GM12878 (cell line): ENCODE data around the gene SP3. TPM values are rescaled to one million over a fixed set of nuclear protein-coding genes. Genes with fewer than 3 reads are reported as not detected.

Source experiments
- ATAC-seq: fragments of 200-7000 bp; cut with Tn5 transposase; 3 replicates; pipeline ENCODE4 v1.9.1; 2020; ENCODE audit warnings: mild to moderate bottlenecking, moderate library complexity
- BruUV-seq: library from RNA; stranded (reverse); fragments of 400-500 nt; replicated peaks from 2 replicates; lab custom pipeline; 2021; lab: Mats Ljungman, UMichigan
- CTCF ChIA-PET: fragments of 300-600 bp; sonication (Branson Sonifier 250); formaldehyde crosslinking; extraction: SDS; loops from one replicate; lab custom pipeline; 2021; ENCODE audit warnings: inconsistent platforms; lab: Yijun Ruan, JAX
- POLR2A ChIA-PET: fragments of 350-600 bp; formaldehyde crosslinking; extraction: SDS; loops from one replicate; lab custom pipeline; 2021; ENCODE audit warnings: inconsistent platforms; lab: Charles Lee
- RAD21 ChIA-PET: fragments of 300-600 bp; sonication (Branson Sonifier 250); formaldehyde crosslinking; loops from one replicate; lab custom pipeline; 2023; ENCODE audit warnings: antibody characterized with exemption; ENCODE audit not compliant: unreplicated experiment; lab: Charles Lee
- SMC1A ChIA-PET: fragments of 300-600 bp; sonication (Branson Sonifier 250); formaldehyde crosslinking; loops from one replicate; lab custom pipeline; 2023; ENCODE audit not compliant: unreplicated experiment, uncharacterized antibody; lab: Charles Lee
- DNase-seq: peaks from one replicate; pipeline ENCODE4 v3.0.0-alpha.2; 2011; ENCODE audit warnings: low read depth, low spot score
- FAIRE-seq: peaks from 3 replicates; lab custom pipeline; 2011; peaks lifted over from hg19 to GRCh38; lab: Jason Lieb, UNC
- H2AFZ ChIP-seq: 2 replicates; pipeline ENCODE4 v1.6.0; 2011; ENCODE audit warnings: low read depth, low read length, control low read depth; ENCODE audit not compliant: control insufficient read depth
- H3K27ac ChIP-seq: 2 replicates; pipeline ENCODE4 v1.5.1; 2011; ENCODE audit warnings: control low read depth; ENCODE audit not compliant: control insufficient read depth, insufficient read depth
- H3K27me3 ChIP-seq, 2 experiments: replicated peaks in 1 of 2; 2 replicates each; pipeline versions ENCODE4 v1.6.0 to v1.6.1; 2011; ENCODE audit warnings: low read length in 1 of 2; ENCODE audit not compliant: control insufficient read depth in 2 of 2, insufficient read depth in 2 of 2
- H3K36me3 ChIP-seq, 2 experiments: 2 replicates each; pipeline ENCODE4 v1.5.1; 2011; ENCODE audit warnings: low read length in 1 of 2; ENCODE audit not compliant: control insufficient read depth in 2 of 2, insufficient read depth in 2 of 2
- H3K4me1 ChIP-seq: 2 replicates; pipeline ENCODE4 v1.6.1; 2011; ENCODE audit warnings: mild to moderate bottlenecking, low read length, moderate library complexity, mixed read lengths; ENCODE audit not compliant: control insufficient read depth, insufficient read depth
- H3K4me2 ChIP-seq: 2 replicates; pipeline ENCODE4 v1.6.0; 2011; ENCODE audit warnings: control low read depth; ENCODE audit not compliant: control insufficient read depth, insufficient read depth
- H3K4me3 ChIP-seq: fragments of 200-600 bp; sonication (generic); 2 replicates; pipeline ENCODE4 v1.5.1; 2016
- H3K79me2 ChIP-seq: 2 replicates; pipeline ENCODE4 v1.6.0; 2011; ENCODE audit warnings: low read length; ENCODE audit not compliant: control insufficient read depth, insufficient read depth
- H3K9ac ChIP-seq: 2 replicates; pipeline ENCODE4 v1.8.0; 2011; ENCODE audit warnings: low read length, control low read depth, mixed read lengths; ENCODE audit not compliant: control insufficient read depth, insufficient read depth
- H3K9me3 ChIP-seq: replicated peaks from 3 replicates; pipeline ENCODE4 v1.5.1; 2011; ENCODE audit warnings: mild to moderate bottlenecking, low read length; ENCODE audit not compliant: control insufficient read depth, insufficient read depth
- H4K20me1 ChIP-seq: 2 replicates; pipeline ENCODE4 v1.6.0; 2011; ENCODE audit not compliant: control insufficient read depth, insufficient read depth
- ASH2L ChIP-seq: fragments of 300-600, 200-600 bp; sonication (generic); IDR thresholded peaks from 2 replicates; pipeline ENCODE4 v1.6.1; 2017; ENCODE audit warnings: low read depth, mild to moderate bottlenecking, borderline replicate concordance
- ATF7 ChIP-seq: fragments of 450-650 bp; IDR thresholded peaks from 2 replicates; pipeline ENCODE4 v1.6.1; 2016; ENCODE audit warnings: low read depth, mild to moderate bottlenecking
- BACH1 ChIP-seq: fragments of 450-650 bp; IDR thresholded peaks from 2 replicates; pipeline ENCODE4 v1.6.1; 2017; ENCODE audit warnings: mild to moderate bottlenecking, borderline replicate concordance
- BCL11A ChIP-seq: IDR thresholded peaks from 2 replicates; pipeline ENCODE4 v1.6.1; 2011; ENCODE audit warnings: low read depth, low read length
- BHLHE40 ChIP-seq, 2 experiments: fragments of 450-650 bp in 1 of 2; IDR thresholded peaks; 2 replicates each; pipeline ENCODE4 v1.6.1; 2011 to 2017; ENCODE audit warnings: low read depth in 2 of 2, borderline replicate concordance in 1 of 2, improper control_type of control experiment in 1 of 2, low read length in 1 of 2, mild to moderate bottlenecking in 1 of 2
- BMI1 ChIP-seq: fragments of 450-650 bp; IDR thresholded peaks from 2 replicates; pipeline ENCODE4 v1.6.1; 2016; ENCODE audit warnings: mild to moderate bottlenecking, moderate library complexity, borderline replicate concordance
- CREM ChIP-seq: IDR thresholded peaks from 2 replicates; pipeline ENCODE4 v1.6.1; 2014; ENCODE audit warnings: antibody characterized with exemption, low read depth
- DPF2 ChIP-seq: fragments of 450-650 bp; IDR thresholded peaks from 2 replicates; pipeline ENCODE4 v1.6.1; 2017; ENCODE audit warnings: mild to moderate bottlenecking
- EED ChIP-seq: sonication (generic); IDR thresholded peaks from 2 replicates; pipeline ENCODE4 v1.6.1; 2016; ENCODE audit warnings: antibody characterized with exemption, low read depth
- GABPA ChIP-seq: IDR thresholded peaks from 2 replicates; pipeline ENCODE4 v1.6.1; 2014; ENCODE audit warnings: antibody characterized with exemption, low read depth, mild to moderate bottlenecking, inconsistent platforms
- GATAD2B ChIP-seq: fragments of 450-650 bp; conservative IDR thresholded peaks from 2 replicates; pipeline ENCODE4 v1.6.1; 2017; ENCODE audit warnings: low read depth, mild to moderate bottlenecking, moderate library complexity
- IRF4 ChIP-seq: IDR thresholded peaks from 2 replicates; pipeline ENCODE4 v1.6.1; 2011; ENCODE audit warnings: low read depth, low read length
- MEF2B ChIP-seq: fragments of 450-650 bp; IDR thresholded peaks from 2 replicates; pipeline ENCODE4 v1.6.1; 2018; ENCODE audit warnings: mild to moderate bottlenecking, moderate library complexity; ENCODE audit not compliant: partially characterized antibody, poor library complexity, severe bottlenecking
- MXI1 ChIP-seq: fragments of 150-350 bp; IDR thresholded peaks from 2 replicates; pipeline ENCODE4 v1.6.1; 2011; ENCODE audit warnings: low read depth, mild to moderate bottlenecking, inconsistent platforms, low read length, improper control_type of control experiment
- NBN ChIP-seq: fragments of 450-650 bp; IDR thresholded peaks from 2 replicates; pipeline ENCODE4 v1.6.1; 2016
- NFIC ChIP-seq: IDR thresholded peaks from 2 replicates; pipeline ENCODE4 v1.6.1; 2012; ENCODE audit warnings: low read depth, mild to moderate bottlenecking, inconsistent platforms, low read length, moderate library complexity
- NR2C1 ChIP-seq: fragments of 450-650 bp; IDR thresholded peaks from 2 replicates; pipeline ENCODE4 v1.6.1; 2017; ENCODE audit warnings: antibody characterized with exemption, mild to moderate bottlenecking, moderate library complexity
- NR2F1 ChIP-seq: fragments of 450-650 bp; conservative IDR thresholded peaks from 2 replicates; pipeline ENCODE4 v1.6.1; 2017; ENCODE audit warnings: mild to moderate bottlenecking
- POU2F2 ChIP-seq: IDR thresholded peaks from 3 replicates; pipeline ENCODE4 v1.6.1; 2011; ENCODE audit warnings: low read depth, mild to moderate bottlenecking, low read length, borderline replicate concordance
- RAD21 ChIP-seq: IDR thresholded peaks from 2 replicates; pipeline ENCODE4 v1.6.1; 2011; ENCODE audit warnings: mild to moderate bottlenecking, low read depth, low read length, moderate library complexity; ENCODE audit not compliant: insufficient read depth
- RBBP5 ChIP-seq: fragments of 200-600 bp; sonication (generic); conservative IDR thresholded peaks from 2 replicates; pipeline ENCODE4 v1.6.1; 2016
- RELA ChIP-seq: fragments of 450-650 bp; IDR thresholded peaks from 2 replicates; pipeline ENCODE4 v1.8.0; 2014; ENCODE audit warnings: borderline replicate concordance; ENCODE audit not compliant: partially characterized antibody
- SPI1 ChIP-seq: IDR thresholded peaks from 2 replicates; pipeline ENCODE4 v1.6.1; 2011; ENCODE audit warnings: low read depth, mild to moderate bottlenecking, low read length, moderate library complexity, borderline replicate concordance; ENCODE audit not compliant: insufficient read depth
- STAT3 ChIP-seq: IDR thresholded peaks from 2 replicates; pipeline ENCODE4 v1.6.1; 2011; ENCODE audit warnings: low read depth, low read length, improper control_type of control experiment
- TCF3 ChIP-seq: IDR thresholded peaks from 2 replicates; pipeline ENCODE4 v1.6.1; 2012; ENCODE audit warnings: low read depth, mild to moderate bottlenecking, low read length, borderline replicate concordance; ENCODE audit not compliant: insufficient read depth
- WGBS: methylation state at CpG from one replicate; pipeline ENCODE4 v1.1.6; 2016; ENCODE audit warnings: low lambda C conversion rate; ENCODE audit not compliant: insufficient replicate concordance, insufficient coverage; ENCODE audit errors: missing lambda C conversion rate; 5-methylcytosine and 5-hydroxymethylcytosine counted together
- in situ Hi-C: fragments of 300-500 bp; cut with MboI; formaldehyde crosslinking; loops from 9 replicates; pipeline ENCODE4 v1.14.3; 2018; ENCODE audit warnings: mixed read lengths
- intact Hi-C: fragments of 100-400 bp; cut with micrococcal nuclease; formaldehyde crosslinking; loops from one replicate; pipeline ENCODE4 v1.14.2; 2022; ENCODE audit not compliant: unreplicated experiment
- polyA plus RNA-seq, 11 experiments: library from polyadenylated mRNA; depleted of rRNA in 4 of 11; unstranded in 6 of 11; stranded (reverse) in 5 of 11; fragments of >200 nt; fragmentation: Nextera tagmentation in 4 of 11; fragmentation: Illumina TruSeq in 1 of 11; extraction: Ambion mirVana in 4 of 11; extraction: Trizol in 1 of 11; gene quantifications; 1 replicate in 1 of 11; 2 replicates in 10 of 11; pipeline versions ENCODE4 v1.2.1 to v1.2.3, GENCODE V29; 2011 to 2016; ENCODE audit warnings: inconsistent platforms in 2 of 11, missing spikeins in 2 of 11, low read depth in 1 of 11
- total RNA-seq, 4 experiments: library from RNA; depleted of rRNA in 3 of 4; stranded (reverse); fragments of >200 nt in 3 of 4; fragmentation: Illumina TruSeq in 1 of 4; extraction: Trizol in 1 of 4; gene quantifications; 2 replicates each; pipeline versions ENCODE4 v1.2.1 to v1.2.3, GENCODE V29; 2013 to 2021
- TF ChIP-seq, protein P1 (sequence below): IDR thresholded peaks from 2 replicates; pipeline ENCODE4 v1.6.1; 2012; ENCODE audit warnings: low read length, inconsistent platforms

SP3 gene
- total and polyA plus RNA-seq, 10 of the 15 experiments (the other 5 are each of a cell fraction or from before 2014, with no cell fraction given), result 9.9 to 87.6 (median 52.4) TPM

DNA sequence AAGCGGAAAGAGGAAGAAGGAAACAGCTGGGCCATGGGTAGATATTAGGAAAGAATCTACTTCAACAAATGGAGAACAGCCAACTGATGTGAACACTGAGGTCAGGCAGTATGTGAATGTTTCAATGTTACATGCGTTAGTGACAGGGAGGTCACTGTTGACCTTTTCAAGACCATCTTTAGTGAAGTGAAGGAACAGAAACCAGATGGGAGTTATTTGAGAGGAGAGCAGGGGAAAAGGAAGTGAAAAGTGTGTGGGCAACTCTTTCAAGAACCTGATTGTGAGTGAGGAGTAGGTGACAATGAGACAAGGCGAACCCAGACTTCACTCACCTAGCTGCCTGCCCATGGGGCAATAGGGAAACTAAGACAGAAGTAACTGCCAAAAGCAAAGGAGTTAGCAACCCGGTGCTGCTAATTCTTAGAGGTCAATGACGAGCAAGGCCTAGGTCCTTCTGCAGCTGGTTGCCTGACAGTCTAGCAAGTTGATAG lies 67.0 kb downstream of the SP3 start:
- no TSS peak for BruUV-seq
- Histone ChIP-seq H3K9ac (peak overlapping the region; percentile 31; the same call in 1 of the 2 replicates), H3K4me1 (peaks cover 40% of the 10 kb centered on the region), H3K27me3 (no peaks in the 10 kb centered on the region), H2AFZ (peak overlapping the region; percentile 18; the same call in 1 of the 2 replicates), H3K4me2 (peak overlapping the region; percentile 81), H3K4me3 (peak overlapping the region; percentile 17; the same call in 1 of the 2 replicates), H3K36me3 (no peaks in the 10 kb centered on the region), H3K27ac (peak overlapping the region; percentile 78), H3K9me3 (peaks cover 4% of the 10 kb centered on the region), H4K20me1 (no peaks in the 10 kb centered on the region), H3K79me2 (no peaks in the 10 kb centered on the region)
- in situ Hi-C loops (no loop called here), intact Hi-C loops (loop anchor here (2.0 to 5.0 kb wide), 2 partner anchors 65 to 139 kb away; no protein-coding TSS in a partner anchor)
- ATAC-seq (peak; percentile 94), FAIRE-seq (peak; percentile 97), DNase-seq (peak; percentile 94)
- ChIA-PET POLR2A (interaction anchor here (0.7 kb wide), 1 partner anchor 605 kb away, joined by 3 read pairs; no protein-coding TSS in a partner anchor), RAD21 (interaction anchor here (1.1 to 1.6 kb wide), 4 partner anchors 24 to 443 kb away, joined by 3 to 4 read pairs (median 4); no protein-coding TSS in a partner anchor), SMC1A (interaction anchor here (0.6 to 1.5 kb wide), 10 partner anchors 9 to 1269 kb away, joined by 3 to 4 read pairs (median 3); no protein-coding TSS in a partner anchor), CTCF (interaction anchor here (0.9 to 1.1 kb wide), 3 partner anchors 12 to 64 kb away, joined by 3 read pairs; no protein-coding TSS in a partner anchor)
- 5% methylated on average over 5 of the region's 5 CpGs for WGBS
- TF ChIP-seq ATF7, result peak; percentile 86
- no peak for TF ChIP-seq MXI1
- TF ChIP-seq GATAD2B, result peak; percentile 67; the same call in 1 of the 2 replicates
- no peak for TF ChIP-seq RELA
- TF ChIP-seq DPF2, result peak; percentile 87
- peak; percentile 96 for TF ChIP-seq SPI1
- TF ChIP-seq STAT3, result peak; percentile 90
- TF ChIP-seq NR2C1, result peak; percentile 44; the same call in 1 of the 2 replicates
- peak; percentile 94 for TF ChIP-seq NBN
- TF ChIP-seq RBBP5, result 0 out of 2 replicates have a peak, but pooled peaks have one; percentile 23
- TF ChIP-seq RAD21, result no peak
- peak; percentile 62; the same call in 1 of the 2 replicates for TF ChIP-seq CREM
- peak; percentile 88 for TF ChIP-seq IRF4
- TF ChIP-seq NFIC, result peak; percentile 72; the same call in 1 of the 2 replicates
- peak; percentile 40; the same call in 1 of the 3 replicates for TF ChIP-seq POU2F2
- TF ChIP-seq, protein P1, sequence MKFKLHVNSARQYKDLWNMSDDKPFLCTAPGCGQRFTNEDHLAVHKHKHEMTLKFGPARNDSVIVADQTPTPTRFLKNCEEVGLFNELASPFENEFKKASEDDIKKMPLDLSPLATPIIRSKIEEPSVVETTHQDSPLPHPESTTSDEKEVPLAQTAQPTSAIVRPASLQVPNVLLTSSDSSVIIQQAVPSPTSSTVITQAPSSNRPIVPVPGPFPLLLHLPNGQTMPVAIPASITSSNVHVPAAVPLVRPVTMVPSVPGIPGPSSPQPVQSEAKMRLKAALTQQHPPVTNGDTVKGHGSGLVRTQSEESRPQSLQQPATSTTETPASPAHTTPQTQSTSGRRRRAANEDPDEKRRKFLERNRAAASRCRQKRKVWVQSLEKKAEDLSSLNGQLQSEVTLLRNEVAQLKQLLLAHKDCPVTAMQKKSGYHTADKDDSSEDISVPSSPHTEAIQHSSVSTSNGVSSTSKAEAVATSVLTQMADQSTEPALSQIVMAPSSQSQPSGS, result 0 out of 2 replicates have a peak, but pooled peaks have one; percentile 44
- peak; percentile 74 for TF ChIP-seq EED
- no peak for TF ChIP-seq TCF3
- peak; percentile 52 to 54; a peak in 1 of 4 replicates for TF ChIP-seq BHLHE40 (IDR thresholded peaks at IDR 0.05; ENCODE audit: borderline replicate concordance in 1 of 2, low read depth in 2 of 2, low read length in 1 of 2)
- TF ChIP-seq NR2F1, result peak; percentile 96
- peak; percentile 40; the same call in 1 of the 2 replicates for TF ChIP-seq BMI1
- 0 out of 2 replicates have a peak, but pooled peaks have one; percentile 27 for TF ChIP-seq ASH2L
- TF ChIP-seq BACH1, result peak; percentile 53; the same call in 1 of the 2 replicates
- no peak; the same call in 1 of the 2 replicates for TF ChIP-seq GABPA
- TF ChIP-seq MEF2B, result peak; percentile 43
- TF ChIP-seq BCL11A, result peak; percentile 82
